IMR-90 (cell line): ENCODE data around the gene ATOSA. TPM values are rescaled to one million over a fixed set of nuclear protein-coding genes. Genes with fewer than 3 reads are reported as not detected.

Experiments
- ATAC-seq: fragments of 200-7000 bp; cut with Tn5 transposase; 2 replicates; pipeline ENCODE4 v1.9.1; 2020; ENCODE audit warnings: low read depth, mild to moderate bottlenecking, moderate library complexity
- BruUV-seq: library from RNA; stranded (reverse); fragments of 400-500 nt; replicated peaks from 2 replicates; lab custom pipeline; 2021; lab: Mats Ljungman, UMichigan
- CTCF ChIA-PET: fragments of 300-600 bp; formaldehyde crosslinking; extraction: SDS; loops from one replicate; lab custom pipeline; 2021; ENCODE audit warnings: antibody characterized with exemption; lab: Yijun Ruan, JAX
- POLR2A ChIA-PET: fragments of 300-600 bp; sonication (Branson Sonifier 250); formaldehyde crosslinking; loops from one replicate; lab custom pipeline; 2022; ENCODE audit warnings: antibody characterized with exemption; ENCODE audit not compliant: unreplicated experiment; lab: Charles Lee
- DNase-seq: peaks from one replicate; pipeline ENCODE4 v3.0.0; 2013
- H2AFZ ChIP-seq: replicated peaks from 2 replicates; pipeline ENCODE3; 2013; ENCODE audit warnings: low read length, mild to moderate bottlenecking; ENCODE audit not compliant: poor library complexity
- H2AK5ac ChIP-seq: 2 replicates; pipeline ENCODE4 v1.6.1; 2013; ENCODE audit warnings: low read depth, low read length, inconsistent platforms
- H2AK9ac ChIP-seq: replicated peaks from 2 replicates; pipeline ENCODE3; 2013; ENCODE audit warnings: mild to moderate bottlenecking, low read depth, low read length, moderate library complexity; ENCODE audit not compliant: poor library complexity
- H2BK120ac ChIP-seq: 2 replicates; pipeline ENCODE4 v1.6.1; 2013; ENCODE audit warnings: low read depth, low read length, inconsistent platforms
- H2BK15ac ChIP-seq: 3 replicates; pipeline ENCODE4 v1.6.1; 2013; ENCODE audit warnings: low read depth, low read length, inconsistent platforms
- H2BK20ac ChIP-seq: 2 replicates; pipeline ENCODE4 v1.6.1; 2013; ENCODE audit warnings: low read depth, mild to moderate bottlenecking, inconsistent platforms, low read length, moderate library complexity
- H2BK5ac ChIP-seq: 2 replicates; pipeline ENCODE4 v1.6.1; 2013; ENCODE audit warnings: mild to moderate bottlenecking, low read depth, low read length, inconsistent platforms; ENCODE audit not compliant: poor library complexity, severe bottlenecking
- H3K14ac ChIP-seq: replicated peaks from 2 replicates; pipeline ENCODE4 v1.6.1; 2013; ENCODE audit warnings: low read depth, low read length, inconsistent platforms
- H3K18ac ChIP-seq: 2 replicates; pipeline ENCODE4 v1.6.1; 2013; ENCODE audit warnings: low read depth, low read length, control low read depth
- H3K23ac ChIP-seq: 2 replicates; pipeline ENCODE4 v1.6.1; 2013; ENCODE audit warnings: low read depth, low read length, inconsistent platforms
- H3K27ac ChIP-seq: 2 replicates; pipeline ENCODE4 v1.5.1; 2013; ENCODE audit warnings: mild to moderate bottlenecking, control low read depth, low read length; ENCODE audit not compliant: insufficient read depth
- H3K27me3 ChIP-seq: 2 replicates; pipeline ENCODE4 v1.6.1; 2013; ENCODE audit warnings: low read length; ENCODE audit not compliant: control insufficient read depth, insufficient read depth
- H3K36me3 ChIP-seq: 2 replicates; pipeline ENCODE4 v1.6.1; 2013; ENCODE audit warnings: low read length, mixed read lengths; ENCODE audit not compliant: control insufficient read depth, insufficient read depth
- H3K4ac ChIP-seq: 2 replicates; pipeline ENCODE4 v1.6.1; 2013; ENCODE audit warnings: low read depth, low read length, inconsistent platforms
- H3K4me1 ChIP-seq: 2 replicates; pipeline ENCODE4 v1.6.1; 2013; ENCODE audit warnings: low read length, mixed read lengths; ENCODE audit not compliant: control insufficient read depth, insufficient read depth
- H3K4me2 ChIP-seq: 2 replicates; pipeline ENCODE4 v1.6.1; 2013; ENCODE audit warnings: low read depth, mild to moderate bottlenecking, control low read depth, low read length, moderate library complexity
- H3K4me3 ChIP-seq: 2 replicates; pipeline ENCODE4 v1.5.1; 2013; ENCODE audit warnings: low read depth, mild to moderate bottlenecking, control low read depth, low read length, moderate library complexity; ENCODE audit not compliant: insufficient read depth
- H3K56ac ChIP-seq: 2 replicates; pipeline ENCODE4 v1.6.1; 2013; ENCODE audit warnings: low read length, inconsistent platforms; ENCODE audit not compliant: insufficient read depth; ENCODE audit errors: extremely low read depth
- H3K79me1 ChIP-seq, 2 experiments: 2 replicates each; pipeline ENCODE4 v1.6.1; 2013; ENCODE audit warnings: low read length in 2 of 2, inconsistent platforms in 1 of 2, low read depth in 1 of 2
- H3K9ac ChIP-seq: 2 replicates; pipeline ENCODE4 v1.6.1; 2013; ENCODE audit warnings: low read depth, low read length, control low read depth
- H3K9me1 ChIP-seq: 2 replicates; pipeline ENCODE4 v1.6.1; 2013; ENCODE audit warnings: low read length, inconsistent platforms; ENCODE audit not compliant: insufficient read depth
- H3K9me3 ChIP-seq: 2 replicates; pipeline ENCODE4 v1.6.1; 2013; ENCODE audit warnings: low read length; ENCODE audit not compliant: control insufficient read depth, insufficient read depth
- H4K20me1 ChIP-seq: 2 replicates; pipeline ENCODE4 v1.6.1; 2013; ENCODE audit warnings: low read length, inconsistent platforms; ENCODE audit not compliant: insufficient read depth
- H4K5ac ChIP-seq: 2 replicates; pipeline ENCODE4 v1.6.1; 2013; ENCODE audit warnings: mild to moderate bottlenecking, low read depth, low read length, control low read depth
- H4K8ac ChIP-seq, 2 experiments: 2 replicates each; pipeline ENCODE4 v1.6.1; 2013; ENCODE audit warnings: low read depth in 2 of 2, low read length in 2 of 2, control low read depth in 1 of 2, inconsistent platforms in 1 of 2
- H4K91ac ChIP-seq: 2 replicates; pipeline ENCODE4 v1.6.1; 2013; ENCODE audit warnings: low read depth, low read length, inconsistent platforms; ENCODE audit not compliant: insufficient read depth
- BHLHE40 ChIP-seq: fragments of 150-350 bp; IDR thresholded peaks from 2 replicates; pipeline ENCODE4 v1.6.1; 2016; ENCODE audit warnings: mild to moderate bottlenecking, low read depth, low read length
- CEBPB ChIP-seq: IDR thresholded peaks from 2 replicates; pipeline ENCODE4 v1.6.1; 2012; ENCODE audit warnings: low read depth, low read length, improper control_type of control experiment
- CHD1 ChIP-seq: IDR thresholded peaks from 2 replicates; pipeline ENCODE4 v1.6.1; 2012; ENCODE audit warnings: low read depth, low read length, improper control_type of control experiment
- CTCF ChIP-seq: conservative IDR thresholded peaks from 2 replicates; pipeline ENCODE4 v1.5.1; 2012; ENCODE audit warnings: mild to moderate bottlenecking, low read depth, low read length, improper control_type of control experiment
- MAFK ChIP-seq: IDR thresholded peaks from 2 replicates; pipeline ENCODE4 v1.6.1; 2012; ENCODE audit warnings: low read depth, low read length, improper control_type of control experiment
- RAD21 ChIP-seq: IDR thresholded peaks from 2 replicates; pipeline ENCODE4 v1.6.1; 2012; ENCODE audit warnings: low read length, improper control_type of control experiment
- RCOR1 ChIP-seq: IDR thresholded peaks from 2 replicates; pipeline ENCODE4 v1.6.1; 2012; ENCODE audit warnings: mild to moderate bottlenecking, low read length, improper control_type of control experiment; ENCODE audit not compliant: insufficient replicate concordance
- RFX5 ChIP-seq: IDR thresholded peaks from 2 replicates; pipeline ENCODE4 v1.8.0; 2012; ENCODE audit warnings: low read depth, mild to moderate bottlenecking, low read length, moderate library complexity
- SMC3 ChIP-seq: fragments of 150-350 bp; IDR thresholded peaks from 2 replicates; pipeline ENCODE4 v1.6.1; 2016; ENCODE audit warnings: low read depth, mild to moderate bottlenecking, antibody characterized with exemption, low read length, moderate library complexity
- USF2 ChIP-seq: fragments of 150-350 bp; IDR thresholded peaks from 2 replicates; pipeline ENCODE4 v1.6.1; 2017; ENCODE audit warnings: mild to moderate bottlenecking, antibody characterized with exemption, low read length, low read depth
- WGBS, 2 experiments: methylation state at CpG; one replicate each; pipeline versions ENCODE4 v1.1.5 to v1.1.7; 2013; ENCODE audit warnings: missing lambda C conversion rate in 2 of 2; ENCODE audit not compliant: insufficient read length in 1 of 2; ENCODE audit errors: extremely low coverage in 2 of 2; 5-methylcytosine and 5-hydroxymethylcytosine counted together
- dilution Hi-C: fragments of 300-500 bp; cut with HindIII; formaldehyde crosslinking; loops from one replicate; pipeline ENCODE4 v1.14.3; 2018; ENCODE audit warnings: low sequenced_read_pairs; ENCODE audit not compliant: unreplicated experiment
- in situ Hi-C: fragments of 300-500 bp; cut with MboI; formaldehyde crosslinking; loops from 3 replicates; pipeline ENCODE4 v1.14.3; 2019; ENCODE audit warnings: low sequenced_read_pairs, inconsistent platforms, mixed read lengths
- intact Hi-C: fragments of 100-400 bp; cut with micrococcal nuclease; formaldehyde crosslinking; loops from 2 replicates; pipeline ENCODE4 v1.10.0; 2022
- polyA plus RNA-seq, 3 experiments: library from polyadenylated mRNA; depleted of rRNA; stranded (reverse); fragments of >200 nt; gene quantifications; 2 replicates each; pipeline ENCODE4 v1.2.3, GENCODE V29; 2012; ENCODE audit warnings: low replicate concordance in 1 of 3
- total RNA-seq: library from RNA; depleted of rRNA; stranded (reverse); fragments of >200 nt; gene quantifications from 2 replicates; pipeline ENCODE4 v1.2.3, GENCODE V29; 2012

Gene ATOSA
- total and polyA plus RNA-seq, 2 of the 4 experiments (the other 2 are of a cell fraction) = 13.2 to 17.2 TPM

- H3K9me1 ChIP-seq = no peaks in the 10 kb centered on the region
- no peak overlapping the region for H3K23ac ChIP-seq
- H3K9me3 ChIP-seq = no peaks in the 10 kb centered on the region
- H2BK20ac ChIP-seq = no peak overlapping the region
- H3K18ac ChIP-seq = no peak overlapping the region
- H3K56ac ChIP-seq = no peak overlapping the region
- CTCF ChIA-PET = no interaction called here
- dilution Hi-C loops = no loop called here
- in situ Hi-C loops = loop anchor here (5.0 kb wide), 1 partner anchor 461 kb away; no protein-coding TSS in a partner anchor
- no peak overlapping the region for H2BK5ac ChIP-seq
- no peak overlapping the region for H3K4me2 ChIP-seq
- no peak overlapping the region for H2AFZ ChIP-seq
- no peak overlapping the region for H3K4me3 ChIP-seq
- POLR2A ChIA-PET = no interaction called here
- intact Hi-C loops = no loop called here
- no TSS peak for BruUV-seq
- ATAC-seq (no peak), DNase-seq (no peak)
- H4K8ac ChIP-seq = no peak overlapping the region
- H4K91ac ChIP-seq = no peak overlapping the region
- peaks cover 6% of the 10 kb centered on the region for H3K27me3 ChIP-seq
- WGBS, 2 experiments = no CpG with 5 or more reads among the region's 3 CpGs
- no peak overlapping the region for H3K9ac ChIP-seq
- H2AK5ac ChIP-seq = no peak overlapping the region
- no peak overlapping the region for H2BK120ac ChIP-seq
- H3K4ac ChIP-seq = no peak overlapping the region
- H4K5ac ChIP-seq = no peak overlapping the region
- no peaks in the 10 kb centered on the region for H3K36me3 ChIP-seq
- H3K4me1 ChIP-seq = no peaks in the 10 kb centered on the region
- H2BK15ac ChIP-seq = no peak overlapping the region
- no peak overlapping the region for H2AK9ac ChIP-seq
- no peak overlapping the region for H3K14ac ChIP-seq
- TF ChIP-seq BHLHE40 (no peak), RCOR1 (no peak), RFX5 (no peak), CTCF (no peak), MAFK (no peak), CEBPB (no peak), SMC3 (no peak), RAD21 (no peak), CHD1 (no peak), USF2 (no peak)
- H3K79me1 ChIP-seq = no peaks in the 10 kb centered on the region
- H4K20me1 ChIP-seq = no peaks in the 10 kb centered on the region
- no peak overlapping the region for H3K27ac ChIP-seq
These were observed 48.6 kb upstream of the ATOSA start for GRCh38 chr15:52727815-52728214.
